Measurements from ENCODE around the gene SYT7. TPM values are rescaled to one million over a fixed set of nuclear protein-coding genes. Genes with fewer than 3 reads are reported as not detected.

The SYT7 gene
- total RNA-seq, 1 donor from 2014 or later: 3.4 TPM

DNA sequence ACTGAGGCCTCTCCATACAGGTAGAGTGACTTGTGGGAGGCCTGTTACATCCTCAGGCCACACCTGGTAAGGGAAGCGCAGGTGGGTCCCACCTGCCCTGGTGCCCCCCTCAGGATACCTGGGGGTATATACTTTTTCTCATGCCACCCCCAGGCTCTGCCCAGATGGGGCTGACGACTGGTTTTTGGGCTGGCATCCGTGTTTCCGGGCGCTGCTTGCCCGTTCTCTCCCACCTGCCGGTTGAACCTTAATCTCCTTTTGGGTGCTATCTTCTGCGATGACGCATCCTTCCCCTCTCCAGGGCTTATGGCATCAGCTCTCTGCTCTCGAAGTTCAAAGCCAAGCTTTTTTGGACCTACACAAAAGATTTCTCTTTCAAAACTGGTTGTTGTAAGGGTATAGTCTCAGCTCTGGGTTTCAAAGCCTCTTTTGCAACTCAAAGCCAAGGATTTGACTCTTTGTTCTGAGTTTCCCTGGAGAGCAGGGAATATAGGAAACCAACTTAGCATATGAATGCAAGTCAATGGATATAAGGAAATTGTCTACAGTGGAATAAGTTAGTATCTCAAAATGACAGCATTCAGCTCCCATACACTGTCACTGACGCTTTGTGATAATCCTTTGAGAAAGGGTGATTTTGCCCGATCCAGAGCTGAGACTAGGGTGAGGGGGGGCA is 80.9 kb downstream of the SYT7 start:
- no peak overlapping the region for H3K4me3 ChIP-seq
- no peak for DNase-seq (ENCODE audit: extremely low spot score in 2 of 2)
- H3K9me3 ChIP-seq: no peaks in the 10 kb centered on the region
- TF ChIP-seq POLR2A (IDR thresholded peaks at IDR 0.05): no peak
- no peak for TF ChIP-seq POLR2AphosphoS5 (IDR thresholded peaks at IDR 0.05; ENCODE audit: insufficient read depth in 1 of 2, low read depth in 1 of 2)
- TF ChIP-seq, protein P1, sequence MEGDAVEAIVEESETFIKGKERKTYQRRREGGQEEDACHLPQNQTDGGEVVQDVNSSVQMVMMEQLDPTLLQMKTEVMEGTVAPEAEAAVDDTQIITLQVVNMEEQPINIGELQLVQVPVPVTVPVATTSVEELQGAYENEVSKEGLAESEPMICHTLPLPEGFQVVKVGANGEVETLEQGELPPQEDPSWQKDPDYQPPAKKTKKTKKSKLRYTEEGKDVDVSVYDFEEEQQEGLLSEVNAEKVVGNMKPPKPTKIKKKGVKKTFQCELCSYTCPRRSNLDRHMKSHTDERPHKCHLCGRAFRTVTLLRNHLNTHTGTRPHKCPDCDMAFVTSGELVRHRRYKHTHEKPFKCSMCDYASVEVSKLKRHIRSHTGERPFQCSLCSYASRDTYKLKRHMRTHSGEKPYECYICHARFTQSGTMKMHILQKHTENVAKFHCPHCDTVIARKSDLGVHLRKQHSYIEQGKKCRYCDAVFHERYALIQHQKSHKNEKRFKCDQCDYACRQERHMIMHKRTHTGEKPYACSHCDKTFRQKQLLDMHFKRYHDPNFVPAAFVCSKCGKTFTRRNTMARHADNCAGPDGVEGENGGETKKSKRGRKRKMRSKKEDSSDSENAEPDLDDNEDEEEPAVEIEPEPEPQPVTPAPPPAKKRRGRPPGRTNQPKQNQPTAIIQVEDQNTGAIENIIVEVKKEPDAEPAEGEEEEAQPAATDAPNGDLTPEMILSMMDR (IDR thresholded peaks at IDR 0.05): no peak
- H3K27ac ChIP-seq: no peak overlapping the region
- no peaks in the 10 kb centered on the region for H3K27me3 ChIP-seq
- H3K4me1 ChIP-seq: no peaks in the 10 kb centered on the region
- intact Hi-C loops (cut with DNase I): no loop called here
- H3K36me3 ChIP-seq: no peaks in the 10 kb centered on the region

DNA sequence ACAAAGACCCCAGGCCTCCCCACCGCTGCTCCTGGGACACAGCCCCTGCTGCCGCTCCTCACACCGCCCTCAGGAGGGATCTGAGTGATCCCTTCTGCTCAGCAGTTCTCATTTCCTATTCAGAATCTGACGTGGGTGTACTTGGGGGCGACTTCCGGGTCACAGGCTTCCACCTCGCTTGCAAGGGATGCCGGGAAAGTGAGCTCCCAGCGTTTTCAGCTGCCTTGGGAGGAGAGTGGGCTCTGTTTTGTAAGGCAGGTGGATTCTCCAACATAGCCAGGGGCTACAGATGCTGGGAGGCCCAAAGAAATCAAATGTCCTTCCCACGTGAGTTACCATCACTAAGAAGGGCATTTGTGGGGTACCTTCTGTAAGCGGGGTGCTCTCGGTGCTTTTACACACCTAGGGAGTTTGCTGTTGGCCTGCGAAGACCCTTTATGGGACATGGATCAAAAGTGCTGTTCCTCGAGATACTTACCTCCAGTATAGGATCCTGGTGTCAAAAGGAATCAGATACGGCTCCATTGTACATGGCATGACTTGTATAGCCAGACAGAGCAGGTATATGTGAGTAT is 82.0 kb downstream of the SYT7 start:
- no peak for DNase-seq (ENCODE audit: extremely low spot score in 2 of 2)
- Histone ChIP-seq H3K4me3 (no peak overlapping the region), H3K9me3 (no peaks in the 10 kb centered on the region), H3K27me3 (no peaks in the 10 kb centered on the region), H3K27ac (no peak overlapping the region), H3K36me3 (no peaks in the 10 kb centered on the region), H3K4me1 (no peaks in the 10 kb centered on the region)
- intact Hi-C loops (cut with DNase I): no loop called here
- no peak for TF ChIP-seq POLR2A (IDR thresholded peaks at IDR 0.05)
- TF ChIP-seq, protein P1 (IDR thresholded peaks at IDR 0.05): no peak
- TF ChIP-seq POLR2AphosphoS5 (IDR thresholded peaks at IDR 0.05; ENCODE audit: insufficient read depth in 1 of 2, low read depth in 1 of 2): no peak

DNA sequence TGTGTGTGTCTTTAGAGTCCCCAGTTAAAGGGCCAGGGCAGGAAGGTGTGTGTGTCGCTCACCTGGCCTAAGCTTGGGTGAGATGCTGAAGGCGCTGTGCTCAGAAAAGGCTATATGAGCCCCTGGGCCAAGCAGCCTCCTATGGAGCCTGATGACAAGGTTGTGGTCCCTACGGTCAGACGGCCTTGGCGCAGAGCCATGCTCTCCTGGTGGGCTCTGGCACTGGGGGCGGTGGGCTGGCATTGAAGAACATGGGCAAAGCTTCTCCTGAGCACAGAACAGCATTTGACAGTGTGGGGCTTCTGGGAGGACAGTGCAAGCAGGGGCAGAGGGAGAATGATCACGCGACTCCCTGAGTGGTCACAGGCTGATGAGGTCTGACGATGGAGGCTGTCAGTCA is 83.0 kb downstream of the SYT7 start:
- Histone ChIP-seq H3K4me1 (no peaks in the 10 kb centered on the region), H3K27ac (no peak overlapping the region), H3K4me3 (no peak overlapping the region), H3K9me3 (no peaks in the 10 kb centered on the region), H3K27me3 (no peaks in the 10 kb centered on the region), H3K36me3 (no peaks in the 10 kb centered on the region)
- intact Hi-C loops (cut with DNase I): no loop called here
- TF ChIP-seq POLR2AphosphoS5 (IDR thresholded peaks at IDR 0.05; ENCODE audit: insufficient read depth in 1 of 2, low read depth in 1 of 2): no peak
- no peak for TF ChIP-seq POLR2A (IDR thresholded peaks at IDR 0.05)
- TF ChIP-seq, protein P1 (IDR thresholded peaks at IDR 0.05): no peak
- no peak for DNase-seq (ENCODE audit: extremely low spot score in 2 of 2)

DNA sequence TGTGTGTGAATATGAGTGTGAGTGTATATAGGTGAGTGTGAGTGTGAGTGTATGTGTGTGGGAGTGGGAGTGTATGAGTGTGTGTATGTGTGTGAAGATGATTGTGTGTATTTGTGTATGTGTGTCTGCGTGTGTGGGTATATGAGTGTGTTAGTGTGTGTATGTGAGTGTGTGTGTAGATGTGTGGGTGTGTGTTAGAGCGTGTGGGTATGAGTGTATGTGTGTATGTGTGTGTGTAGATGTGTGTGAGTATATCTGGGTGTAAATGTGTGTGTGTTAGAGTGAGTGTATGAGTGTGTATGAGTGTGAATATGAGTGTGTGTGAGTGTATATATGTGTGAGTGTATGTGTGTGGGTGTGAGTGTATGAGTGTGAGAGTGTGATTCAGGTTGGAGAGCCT is 83.4 kb downstream of the SYT7 start:
- Histone ChIP-seq H3K4me1 (no peaks in the 10 kb centered on the region), H3K27ac (no peak overlapping the region), H3K27me3 (no peaks in the 10 kb centered on the region), H3K9me3 (no peaks in the 10 kb centered on the region), H3K4me3 (no peak overlapping the region), H3K36me3 (no peaks in the 10 kb centered on the region)
- DNase-seq (ENCODE audit: extremely low spot score in 2 of 2): no peak
- intact Hi-C loops (cut with DNase I): no loop called here
- TF ChIP-seq, protein P1 (IDR thresholded peaks at IDR 0.05): no peak
- no peak for TF ChIP-seq POLR2AphosphoS5 (IDR thresholded peaks at IDR 0.05; ENCODE audit: insufficient read depth in 1 of 2, low read depth in 1 of 2)
- no peak for TF ChIP-seq POLR2A (IDR thresholded peaks at IDR 0.05)
